HG03066 (cell line): ENCODE results near the gene DRAM2.
"Not testable (repeated sequence)": the region's sequence is repeated elsewhere in the genome, so short reads cannot be mapped to it uniquely, and the experiment has no call there.

Experiments used
- ATAC-seq: cut with Tn5 transposase; IDR thresholded peaks from one replicate; pipeline ENCODE4 v1.9.1; 2021; ENCODE audit warnings: low read depth; ENCODE audit not compliant: unreplicated experiment

The DRAM2 gene

GRCh38 chr1:111084999-111085398 lies 54.9 kb downstream of the DRAM2 start:
- no peak for ATAC-seq

- ATAC-seq, result no peak
Measured at GRCh38 chr1:111082421-111083203, 57.3 kb downstream of the DRAM2 start.

GRCh38 chr1:111079329-111079728 lies 60.6 kb downstream of the DRAM2 start:
- ATAC-seq, result not testable (repeated sequence)

GRCh38 chr1:111077312-111077711 lies 62.6 kb downstream of the DRAM2 start:
- not testable (repeated sequence) for ATAC-seq
